K562 (cell line): Measurements from ENCODE around the gene GPX5. TPM values are rescaled to one million over a fixed set of nuclear protein-coding genes. Genes with fewer than 3 reads are reported as not detected.
A peak's percentile ranks its signal among the peaks of the same experiment; 100 is the strongest.

Source experiments
- ATAC-seq: fragments of 200-7000 bp; cut with Tn5 transposase; 3 replicates; pipeline ENCODE4 v1.9.1; 2020; ENCODE audit warnings: moderate library complexity
- BruUV-seq: library from RNA; stranded (reverse); fragments of 400-500 nt; replicated peaks from 2 replicates; lab custom pipeline; 2021; lab: Mats Ljungman, UMichigan
- CTCF ChIA-PET: fragments of 300-600 bp; formaldehyde crosslinking; extraction: SDS; loops from one replicate; lab custom pipeline; 2021; ENCODE audit warnings: low intra/inter-chr PET ratio; lab: Yijun Ruan, JAX
- POLR2A ChIA-PET: fragments of 300-600, 350-650 bp; sonication (Branson Sonifier 250); formaldehyde crosslinking; extraction: SDS; loops from one replicate; lab custom pipeline; 2021; ENCODE audit warnings: antibody characterized with exemption, inconsistent platforms; lab: Yijun Ruan, JAX
- DNase-seq, 4 experiments: peaks; one replicate each; pipeline versions ENCODE4 v3.0.0 to v3.0.0-alpha.2; 2011 to 2018; ENCODE audit warnings: low spot score in 3 of 4, mixed read lengths in 3 of 4; ENCODE audit errors: extremely low read depth in 1 of 4
- FAIRE-seq: peaks from 2 replicates; lab custom pipeline; 2011; peaks lifted over from hg19 to GRCh38; lab: Jason Lieb, UNC
- H2AFZ ChIP-seq: 2 replicates; pipeline ENCODE4 v1.6.0; 2011; ENCODE audit warnings: low read depth, low read length, control low read depth, inconsistent platforms
- H3K27ac ChIP-seq: fragments of 200-600 bp; 3 replicates; pipeline ENCODE4 v1.8.0; 2011; ENCODE audit warnings: low read depth, mild to moderate bottlenecking, control low read depth, inconsistent platforms, low read length, moderate library complexity, mixed read lengths; ENCODE audit errors: extremely low read depth
- H3K27me3 ChIP-seq, 2 experiments: fragments of 300-600 bp in 1 of 2; 2 replicates in 1 of 2; 3 replicates in 1 of 2; pipeline versions ENCODE4 v1.6.0 to v1.8.0; 2011; ENCODE audit warnings: inconsistent platforms in 2 of 2, low read length in 2 of 2, mild to moderate bottlenecking in 1 of 2, mixed read lengths in 1 of 2, moderate library complexity in 1 of 2; ENCODE audit not compliant: control insufficient read depth in 2 of 2, insufficient read depth in 2 of 2
- H3K36me3 ChIP-seq: fragments of 300-600 bp; 3 replicates; pipeline ENCODE4 v1.8.0; 2011; ENCODE audit warnings: mild to moderate bottlenecking, low read length, inconsistent platforms; ENCODE audit not compliant: control insufficient read depth, insufficient read depth
- H3K4me1 ChIP-seq, 2 experiments: fragments of 200-600 bp in 1 of 2; replicated peaks in 1 of 2; 2 replicates in 1 of 2; 3 replicates in 1 of 2; pipeline versions ENCODE4 v1.5.1 to v1.8.0; 2011; ENCODE audit warnings: inconsistent platforms in 2 of 2, low read length in 2 of 2, mild to moderate bottlenecking in 1 of 2, mixed read lengths in 1 of 2, moderate library complexity in 1 of 2; ENCODE audit not compliant: control insufficient read depth in 2 of 2, insufficient read depth in 2 of 2
- H3K4me2 ChIP-seq: 2 replicates; pipeline ENCODE4 v1.6.1; 2011; ENCODE audit warnings: low read length, control low read depth, inconsistent platforms, mixed read lengths; ENCODE audit not compliant: insufficient read depth
- H3K4me3 ChIP-seq: fragments of 200-600 bp; sonication (generic), shearing (Covaris generic); 2 replicates; pipeline ENCODE4 v1.5.1; 2016; ENCODE audit warnings: control low read depth, inconsistent platforms
- H3K79me2 ChIP-seq: fragments of 200-600 bp; 3 replicates; pipeline ENCODE4 v1.8.0; 2011; ENCODE audit warnings: low read length, inconsistent platforms; ENCODE audit not compliant: control insufficient read depth, insufficient read depth
- H3K9ac ChIP-seq, 2 experiments: 2 replicates each; pipeline versions ENCODE4 v1.6.0 to v1.6.1; 2011; ENCODE audit warnings: low read depth in 2 of 2, low read length in 2 of 2, control low read depth in 1 of 2, inconsistent platforms in 1 of 2, mild to moderate bottlenecking in 1 of 2, mixed read lengths in 1 of 2; ENCODE audit not compliant: insufficient read depth in 1 of 2
- H3K9me1 ChIP-seq: one replicate; pipeline ENCODE4 v1.6.0; 2011; ENCODE audit warnings: inconsistent platforms, mild to moderate bottlenecking, low read length, moderate library complexity; ENCODE audit not compliant: control insufficient read depth, insufficient read depth
- H3K9me3 ChIP-seq: replicated peaks from 2 replicates; pipeline ENCODE4 v1.5.1; 2011; ENCODE audit warnings: low read depth, low read length, inconsistent platforms; ENCODE audit not compliant: control insufficient read depth, insufficient read depth
- H4K20me1 ChIP-seq: replicated peaks from 2 replicates; pipeline ENCODE4 v1.6.1; 2011; ENCODE audit warnings: low read length, inconsistent platforms, mixed read lengths; ENCODE audit not compliant: control insufficient read depth, insufficient read depth
- DPF2 ChIP-seq: fragments of 450-650 bp; IDR thresholded peaks from 2 replicates; pipeline ENCODE4 v1.6.1; 2016
- ETS2 ChIP-seq: IDR thresholded peaks from 2 replicates; pipeline ENCODE4 v1.6.1; 2016; ENCODE audit warnings: borderline replicate concordance, missing genetic modification characterization, mild to moderate bottlenecking, moderate library complexity, missing compliant biosample characterization; ENCODE audit not compliant: poor library complexity, severe bottlenecking
- PML ChIP-seq: IDR thresholded peaks from 2 replicates; pipeline ENCODE4 v1.6.1; 2012; ENCODE audit warnings: low read length, inconsistent platforms
- POLR2AphosphoS2 ChIP-seq: IDR thresholded peaks from 2 replicates; pipeline ENCODE4 v1.6.1; 2012; ENCODE audit warnings: low read length, improper control_type of control experiment
- RERE ChIP-seq: sonication (generic); formaldehyde crosslinking; IDR thresholded peaks from 2 replicates; pipeline ENCODE4 v1.8.0; 2023; ENCODE audit warnings: missing genetic modification reagents, mild to moderate bottlenecking, borderline replicate concordance
- SAP30 ChIP-seq: fragments of 200-600 bp; sonication (generic); IDR thresholded peaks from 2 replicates; pipeline ENCODE4 v1.6.1; 2012; ENCODE audit warnings: borderline replicate concordance, low read depth, mild to moderate bottlenecking, moderate library complexity, low read length, control low read depth, inconsistent platforms; ENCODE audit not compliant: insufficient read depth, poor library complexity, severe bottlenecking
- USF1 ChIP-seq: sonication (generic); formaldehyde crosslinking; IDR thresholded peaks from 2 replicates; pipeline ENCODE4 v1.9.0; 2022; ENCODE audit warnings: mild to moderate bottlenecking, missing genetic modification reagents
- ZBTB49 ChIP-seq: sonication (generic); formaldehyde crosslinking; IDR thresholded peaks from 2 replicates; pipeline ENCODE4 v1.8.0; 2022; ENCODE audit warnings: missing genetic modification reagents, mild to moderate bottlenecking, borderline replicate concordance
- ZNF175 ChIP-seq: fragments of 200-800 bp; sonication (Bioruptor generic); IDR thresholded peaks from 2 replicates; pipeline ENCODE4 v1.6.1; 2016; ENCODE audit warnings: low read depth, mild to moderate bottlenecking, missing genetic modification characterization, missing compliant biosample characterization
- ZNF436 ChIP-seq: fragments of 250-450, 450-650 bp; sonication (Bioruptor Pico); formaldehyde crosslinking; IDR thresholded peaks from 2 replicates; pipeline ENCODE4 v1.7.0; 2020; ENCODE audit warnings: mild to moderate bottlenecking
- WGBS: fragments of 100-300 bp; shearing (Covaris generic); methylation state at CpG from one replicate; pipeline ENCODE4 v1.1.6; 2016; ENCODE audit warnings: low coverage, mixed read lengths; ENCODE audit not compliant: insufficient coverage; ENCODE audit errors: missing lambda C conversion rate; 5-methylcytosine and 5-hydroxymethylcytosine counted together
- in situ Hi-C: fragments of 300-500 bp; cut with MboI; formaldehyde crosslinking; loops from 4 replicates; pipeline ENCODE4 v1.15.0; 2018; ENCODE audit warnings: inconsistent platforms, mixed read lengths
- intact Hi-C: fragments of 100-400 bp; cut with micrococcal nuclease; formaldehyde crosslinking; loops from 2 replicates; pipeline ENCODE4 v1.14.2; 2022
- polyA plus RNA-seq, 8 experiments: library from polyadenylated mRNA; depleted of rRNA in 4 of 8; stranded (reverse) in 5 of 8; unstranded in 3 of 8; fragments of >200 nt; fragmentation: Nextera tagmentation in 2 of 8; fragmentation: Illumina TruSeq in 1 of 8; extraction: Ambion mirVana in 2 of 8; extraction: Trizol in 1 of 8; gene quantifications; 2 replicates each; pipeline versions ENCODE4 v1.2.1 to v1.2.3, GENCODE V29; 2011 to 2014; ENCODE audit warnings: inconsistent platforms in 1 of 8, missing spikeins in 1 of 8
- total RNA-seq, 7 experiments: library from RNA; depleted of rRNA in 6 of 7; stranded (reverse); fragments of >200 nt in 6 of 7; fragmentation: Illumina TruSeq in 2 of 7; extraction: Trizol in 2 of 7; gene quantifications; 2 replicates each; pipeline versions ENCODE4 v1.2.1 to v1.2.3, GENCODE V29; 2011 to 2021; ENCODE audit warnings: low replicate concordance in 1 of 7

The GPX5 gene
- total and polyA plus RNA-seq, 9 of the 15 experiments (the other 6 are each of a cell fraction or from before 2014, with no cell fraction given): 0.07 to 0.18 (median 0.15) TPM; not detected in 6

GRCh38 chr6:28489366-28490204, 36.1 kb upstream of the GPX5 start:
- H2AFZ ChIP-seq: peak overlapping the region; percentile 91
- in situ Hi-C loops: loop anchor here (5.0 kb wide), 1 partner anchor 193 kb away; no protein-coding TSS in a partner anchor
- TF ChIP-seq ZBTB49 (CRISPR knock-in tag): no peak
- peak; percentile 37; the same call in 1 of the 2 replicates for TF ChIP-seq POLR2AphosphoS2
- TF ChIP-seq USF1 (CRISPR knock-in tag): peak; percentile 92
- TF ChIP-seq ETS2: no peak
- peak; percentile 54; the same call in 1 of the 2 replicates for TF ChIP-seq PML
- no peak for TF ChIP-seq SAP30
- TF ChIP-seq ZNF436: 0 out of 2 replicates have a peak, but pooled peaks have one; percentile 0
- peak; percentile 88 for TF ChIP-seq ZNF175
- peak; percentile 26; the same call in 1 of the 2 replicates for TF ChIP-seq RERE (CRISPR knock-in tag)
- peak; percentile 70 for TF ChIP-seq DPF2

More at GRCh38 chr6:28489366-28490204, 36.1 kb upstream of the GPX5 start:
- no peaks in the 10 kb centered on the region for H4K20me1 ChIP-seq
- ChIA-PET POLR2A (interaction anchor here (0.6 to 2.8 kb wide), 30 partner anchors 8 to 680 kb away, joined by 3 to 44 read pairs (median 4); partner anchors contain the start of genes GPX6, TRIM27, ZKSCAN8 and ZSCAN26), CTCF (interaction anchor here (0.6 kb wide), 3 partner anchors 21 to 282 kb away, joined by 3 read pairs; no protein-coding TSS in a partner anchor)
- H3K9me1 ChIP-seq: no peaks in the 10 kb centered on the region
- H3K9ac ChIP-seq: peak overlapping the region; percentile 81 to 94
- H3K27ac ChIP-seq: peak overlapping the region; percentile 88
- BruUV-seq: no TSS peak
- H3K9me3 ChIP-seq: no peaks in the 10 kb centered on the region
- no peaks in the 10 kb centered on the region for H3K36me3 ChIP-seq
- H3K79me2 ChIP-seq: peaks cover 23% of the 10 kb centered on the region
- FAIRE-seq (peak; percentile 81), DNase-seq (peak; percentile 90 to 98 (median 93)), ATAC-seq (peak; percentile 91)
- peak overlapping the region; percentile 57 for H3K4me3 ChIP-seq
- peak overlapping the region; percentile 88 for H3K4me2 ChIP-seq
- no peaks in the 10 kb centered on the region for H3K27me3 ChIP-seq
- whole genome bisulfite sequencing: under 1% methylated on average over 38 of the region's 40 CpGs
- intact Hi-C loops: loop anchor here (1.0 to 10.0 kb wide), 5 partner anchors 90 to 407 kb away; partner anchors contain the start of genes ZNF165 and ZSCAN12
- H3K4me1 ChIP-seq: peaks cover 9 to 26% of the 10 kb centered on the region in 2 experiments
